ENCODE data around the gene CACNA2D2. TPM values are rescaled to one million over a fixed set of nuclear protein-coding genes. Genes with fewer than 3 reads are reported as not detected.

The CACNA2D2 gene
- total RNA-seq, 1 donor from 2014 or later: 5.0 TPM

GRCh38 chr3:50408443-50408944, 94.9 kb downstream of the CACNA2D2 start:
- peaks cover 3% of the 10 kb centered on the region for H3K9me3 Mint-ChIP-seq (ENCODE audit: unreplicated experiment)
- no peak for DNase-seq
- peaks cover 11% of the 10 kb centered on the region for H3K27me3 Mint-ChIP-seq (ENCODE audit: unreplicated experiment)
- H3K4me1 Mint-ChIP-seq (ENCODE audit: low read depth, unreplicated experiment): no peaks in the 10 kb centered on the region
- TF ChIP-seq CTCF (IDR thresholded peaks at IDR 0.05; ENCODE audit: partially characterized antibody, unreplicated experiment): no peak
- no peak overlapping the region for H3K27ac Mint-ChIP-seq (ENCODE audit: unreplicated experiment)
- H3K36me3 Mint-ChIP-seq (ENCODE audit: unreplicated experiment): no peaks in the 10 kb centered on the region
- H3K4me3 Mint-ChIP-seq (ENCODE audit: unreplicated experiment): no peak overlapping the region

GRCh38 chr3:50406487-50406886, 96.9 kb downstream of the CACNA2D2 start:
- H3K36me3 Mint-ChIP-seq (ENCODE audit: unreplicated experiment): no peaks in the 10 kb centered on the region
- peaks cover 15% of the 10 kb centered on the region for H3K27me3 Mint-ChIP-seq (ENCODE audit: unreplicated experiment)
- H3K9me3 Mint-ChIP-seq (ENCODE audit: unreplicated experiment): peaks cover 3% of the 10 kb centered on the region
- H3K4me1 Mint-ChIP-seq (ENCODE audit: low read depth, unreplicated experiment): no peaks in the 10 kb centered on the region
- no peak for TF ChIP-seq CTCF (IDR thresholded peaks at IDR 0.05; ENCODE audit: partially characterized antibody, unreplicated experiment)
- no peak for DNase-seq
- H3K4me3 Mint-ChIP-seq (ENCODE audit: unreplicated experiment): no peak overlapping the region
- H3K27ac Mint-ChIP-seq (ENCODE audit: unreplicated experiment): no peak overlapping the region

GRCh38 chr3:50405249-50405648, 98.2 kb downstream of the CACNA2D2 start:
- H3K27ac Mint-ChIP-seq (ENCODE audit: unreplicated experiment): no peak overlapping the region
- H3K9me3 Mint-ChIP-seq (ENCODE audit: unreplicated experiment): peaks cover 3% of the 10 kb centered on the region
- TF ChIP-seq CTCF (IDR thresholded peaks at IDR 0.05; ENCODE audit: partially characterized antibody, unreplicated experiment): no peak
- DNase-seq: no peak
- H3K27me3 Mint-ChIP-seq (ENCODE audit: unreplicated experiment): peaks cover 15% of the 10 kb centered on the region
- no peaks in the 10 kb centered on the region for H3K36me3 Mint-ChIP-seq (ENCODE audit: unreplicated experiment)
- no peak overlapping the region for H3K4me3 Mint-ChIP-seq (ENCODE audit: unreplicated experiment)
- H3K4me1 Mint-ChIP-seq (ENCODE audit: low read depth, unreplicated experiment): no peaks in the 10 kb centered on the region

- no peak for DNase-seq
- no peaks in the 10 kb centered on the region for H3K36me3 Mint-ChIP-seq (ENCODE audit: unreplicated experiment)
- H3K4me3 Mint-ChIP-seq (ENCODE audit: unreplicated experiment): no peak overlapping the region
- H3K27ac Mint-ChIP-seq (ENCODE audit: unreplicated experiment): no peak overlapping the region
- peaks cover 3% of the 10 kb centered on the region for H3K9me3 Mint-ChIP-seq (ENCODE audit: unreplicated experiment)
- H3K27me3 Mint-ChIP-seq (ENCODE audit: unreplicated experiment): peaks cover 12% of the 10 kb centered on the region
- H3K4me1 Mint-ChIP-seq (ENCODE audit: low read depth, unreplicated experiment): no peaks in the 10 kb centered on the region
- TF ChIP-seq CTCF (IDR thresholded peaks at IDR 0.05; ENCODE audit: partially characterized antibody, unreplicated experiment): no peak
Observed at GRCh38 chr3:50401978-50402595, 101.3 kb downstream of the CACNA2D2 start.

GRCh38 chr3:50396502-50396901, 106.9 kb downstream of the CACNA2D2 start:
- Mint-ChIP-seq H3K27ac (ENCODE audit: unreplicated experiment) (no peak overlapping the region), H3K9me3 (ENCODE audit: unreplicated experiment) (peaks cover 3% of the 10 kb centered on the region), H3K36me3 (ENCODE audit: unreplicated experiment) (no peaks in the 10 kb centered on the region), H3K4me3 (ENCODE audit: unreplicated experiment) (no peak overlapping the region), H3K27me3 (ENCODE audit: unreplicated experiment) (peaks cover 6% of the 10 kb centered on the region), H3K4me1 (ENCODE audit: low read depth, unreplicated experiment) (peaks cover 2% of the 10 kb centered on the region)
- no peak for TF ChIP-seq CTCF (IDR thresholded peaks at IDR 0.05; ENCODE audit: partially characterized antibody, unreplicated experiment)
- DNase-seq: no peak

Measured in glutamatergic neuron (in vitro differentiated cells).